Thoracic aorta (tissue), 2 donors: ENCODE results near the gene LMBRD2. TPM values are rescaled to one million over a fixed set of nuclear protein-coding genes. Genes with fewer than 3 reads are reported as not detected.

Experiments used
- ATAC-seq: fragments of 150-250 bp; one replicate; pipeline ENCODE4 v1.8.0; 2017; ENCODE audit warnings: low read depth; ENCODE audit not compliant: insufficient number of reproducible peaks, low FRiP score
- DNase-seq: peaks from one replicate; pipeline ENCODE4 v3.0.0-alpha.2; 2020; ENCODE audit warnings: low spot score
- H3K27ac ChIP-seq, 2 donors: fragments of 200-600 bp; sonication (generic); 1 replicate in 1 of 2; 2 replicates in 1 of 2; pipeline ENCODE4 v1.5.1; 2016; ENCODE audit warnings: mild to moderate bottlenecking in 2 of 2, moderate library complexity in 2 of 2
- H3K27me3 ChIP-seq: fragments of 200-600 bp; sonication (generic); replicated peaks from 2 replicates; pipeline ENCODE4 v1.6.0; 2016; ENCODE audit warnings: mild to moderate bottlenecking; ENCODE audit not compliant: insufficient read depth
- H3K36me3 ChIP-seq: fragments of 200-600 bp; sonication (generic); one replicate; pipeline ENCODE4 v1.5.1; 2016
- H3K4me1 ChIP-seq, 2 donors: fragments of 200-600 bp; sonication (generic); 1 replicate in 1 of 2; 2 replicates in 1 of 2; pipeline versions ENCODE4 v1.5.1 to v1.6.0; 2016; ENCODE audit warnings: low read depth in 2 of 2, mild to moderate bottlenecking in 1 of 2; ENCODE audit not compliant: control insufficient read depth in 1 of 2
- H3K4me3 ChIP-seq: fragments of 200-600 bp; sonication (generic); 2 replicates; pipeline ENCODE4 v1.5.1; 2016; ENCODE audit warnings: mild to moderate bottlenecking
- H3K9me3 ChIP-seq: fragments of 200-600 bp; sonication (generic); 2 replicates; pipeline ENCODE4 v1.5.1; 2016
- total RNA-seq, 2 donors: library from RNA; depleted of rRNA; stranded (reverse); fragments of >200 nt; gene quantifications; one replicate each; pipeline versions ENCODE4 v1.1.0 to v1.2.3, GENCODE V29; 2016
- TF ChIP-seq, protein P1 (sequence below): fragments of 200-600 bp; sonication (generic); IDR thresholded peaks from one replicate; pipeline ENCODE4 v1.5.1; 2019; ENCODE audit warnings: antibody characterized with exemption

Gene LMBRD2
- total RNA-seq, 2 donors from 2014 or later: 9.5 to 11.0 TPM

- Histone ChIP-seq H3K36me3 (no peaks in the 10 kb centered on the region), H3K4me3 (no peak overlapping the region), H3K27ac (no peak overlapping the region), H3K27me3 (no peaks in the 10 kb centered on the region), H3K9me3 (no peaks in the 10 kb centered on the region), H3K4me1 (no peaks in the 10 kb centered on the region)
- ATAC-seq (no peak), DNase-seq (no peak)
- TF ChIP-seq, protein P1, sequence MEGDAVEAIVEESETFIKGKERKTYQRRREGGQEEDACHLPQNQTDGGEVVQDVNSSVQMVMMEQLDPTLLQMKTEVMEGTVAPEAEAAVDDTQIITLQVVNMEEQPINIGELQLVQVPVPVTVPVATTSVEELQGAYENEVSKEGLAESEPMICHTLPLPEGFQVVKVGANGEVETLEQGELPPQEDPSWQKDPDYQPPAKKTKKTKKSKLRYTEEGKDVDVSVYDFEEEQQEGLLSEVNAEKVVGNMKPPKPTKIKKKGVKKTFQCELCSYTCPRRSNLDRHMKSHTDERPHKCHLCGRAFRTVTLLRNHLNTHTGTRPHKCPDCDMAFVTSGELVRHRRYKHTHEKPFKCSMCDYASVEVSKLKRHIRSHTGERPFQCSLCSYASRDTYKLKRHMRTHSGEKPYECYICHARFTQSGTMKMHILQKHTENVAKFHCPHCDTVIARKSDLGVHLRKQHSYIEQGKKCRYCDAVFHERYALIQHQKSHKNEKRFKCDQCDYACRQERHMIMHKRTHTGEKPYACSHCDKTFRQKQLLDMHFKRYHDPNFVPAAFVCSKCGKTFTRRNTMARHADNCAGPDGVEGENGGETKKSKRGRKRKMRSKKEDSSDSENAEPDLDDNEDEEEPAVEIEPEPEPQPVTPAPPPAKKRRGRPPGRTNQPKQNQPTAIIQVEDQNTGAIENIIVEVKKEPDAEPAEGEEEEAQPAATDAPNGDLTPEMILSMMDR: no peak
Observed at GRCh38 chr5:36057386-36057785, 94.3 kb downstream of the LMBRD2 start.

- Histone ChIP-seq H3K36me3 (no peaks in the 10 kb centered on the region), H3K9me3 (no peaks in the 10 kb centered on the region), H3K27ac (no peak overlapping the region), H3K4me1 (no peaks in the 10 kb centered on the region), H3K4me3 (no peak overlapping the region), H3K27me3 (no peaks in the 10 kb centered on the region)
- ATAC-seq: no peak
- no peak for DNase-seq
- TF ChIP-seq, protein P1: no peak
Observed at GRCh38 chr5:36056422-36056821, 95.3 kb downstream of the LMBRD2 start.

DNA sequence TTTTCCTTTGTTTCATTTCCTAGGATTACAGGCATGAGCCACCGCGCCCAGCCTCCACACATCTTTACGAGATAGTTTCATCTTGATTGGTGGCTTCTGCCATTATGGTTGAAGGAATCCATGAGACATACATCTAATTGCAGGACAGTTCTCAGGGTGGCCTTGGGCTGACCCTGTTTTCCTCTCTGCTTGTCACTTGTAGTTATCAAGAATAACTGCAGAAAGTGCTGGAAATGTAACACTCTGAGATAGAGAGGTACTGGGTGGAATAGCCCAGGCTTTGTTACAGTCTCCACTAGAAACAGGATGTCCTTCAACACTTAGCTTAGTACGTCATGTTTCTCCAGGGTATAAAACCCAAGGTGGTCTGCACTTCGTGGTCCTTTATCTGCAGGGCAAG, 95.7 kb downstream of the LMBRD2 start:
- Histone ChIP-seq H3K4me1 (no peaks in the 10 kb centered on the region), H3K9me3 (no peaks in the 10 kb centered on the region), H3K27ac (no peak overlapping the region), H3K36me3 (no peaks in the 10 kb centered on the region), H3K4me3 (no peak overlapping the region), H3K27me3 (no peaks in the 10 kb centered on the region)
- ATAC-seq (no peak), DNase-seq (no peak)
- TF ChIP-seq, protein P1: no peak

GRCh38 chr5:36054647-36055046, 97.0 kb downstream of the LMBRD2 start:
- DNase-seq (no peak), ATAC-seq (no peak)
- Histone ChIP-seq H3K27ac (no peak overlapping the region), H3K36me3 (no peaks in the 10 kb centered on the region), H3K4me3 (no peak overlapping the region), H3K27me3 (no peaks in the 10 kb centered on the region), H3K9me3 (no peaks in the 10 kb centered on the region), H3K4me1 (no peaks in the 10 kb centered on the region)
- TF ChIP-seq, protein P1: no peak

DNA sequence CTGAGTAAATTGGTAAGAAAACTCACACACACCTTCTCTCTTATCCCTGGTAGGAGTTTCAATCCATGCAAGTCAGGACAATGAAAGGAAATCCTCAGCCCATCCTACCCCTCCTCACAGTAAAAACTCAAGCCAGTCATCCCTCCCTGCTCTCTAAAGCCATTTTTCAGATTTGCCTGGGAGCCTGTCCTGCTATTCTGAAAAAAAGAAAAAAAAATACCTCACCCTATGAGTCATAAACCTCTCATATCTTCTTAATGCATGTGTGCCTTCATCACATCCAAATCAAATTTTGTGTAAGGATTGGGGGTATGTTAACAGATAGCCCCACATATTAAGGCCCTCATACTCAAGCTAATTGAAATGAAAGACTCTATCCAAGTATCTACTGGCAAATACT, 99.1 kb downstream of the LMBRD2 start:
- H3K4me1 ChIP-seq: no peaks in the 10 kb centered on the region
- no peak overlapping the region for H3K4me3 ChIP-seq

More for the DNA sequence above, 99.1 kb downstream of the LMBRD2 start:
- Histone ChIP-seq H3K36me3 (no peaks in the 10 kb centered on the region), H3K27me3 (no peaks in the 10 kb centered on the region), H3K27ac (no peak overlapping the region), H3K9me3 (no peaks in the 10 kb centered on the region)
- DNase-seq: no peak
- TF ChIP-seq, protein P1: no peak
- ATAC-seq: no peak
